H1 (cell line): Measurements from ENCODE around the gene MAP3K15. TPM values are rescaled to one million over a fixed set of nuclear protein-coding genes. Genes with fewer than 3 reads are reported as not detected.

ENCODE experiments used
- NANOG ChIP-seq: IDR thresholded peaks from 2 replicates; pipeline ENCODE4 v1.6.1; 2011; ENCODE audit warnings: low read length, low read depth, mild to moderate bottlenecking, inconsistent platforms; ENCODE audit not compliant: insufficient read depth, poor library complexity, severe bottlenecking
- TBP ChIP-seq: IDR thresholded peaks from 2 replicates; pipeline ENCODE4 v1.6.1; 2011; ENCODE audit warnings: low read depth, low read length, improper control_type of control experiment
- TCF12 ChIP-seq: IDR thresholded peaks from 2 replicates; pipeline ENCODE4 v1.6.1; 2011; ENCODE audit warnings: low read depth, mild to moderate bottlenecking, low read length
- polyA plus RNA-seq, 7 experiments: library from polyadenylated mRNA; depleted of rRNA in 3 of 7; stranded (reverse) in 5 of 7; unstranded in 2 of 7; fragments of >200 nt in 5 of 7; fragments of 200-250 nt in 2 of 7; gene quantifications; 1 replicate in 5 of 7; 2 replicates in 1 of 7; 4 replicates in 1 of 7; pipeline versions ENCODE4 v1.2.1 to v1.2.3, GENCODE V29; 2011 to 2013; ENCODE audit warnings: missing spikeins in 2 of 7, mixed read lengths in 2 of 7
- total RNA-seq: library from RNA; stranded (reverse); fragmentation: NEBNext Ultra II Directional; extraction: Animal tissue kit (Norgen Biotek cat#: 25700); gene quantifications from 2 replicates; pipeline ENCODE4 v1.2.1, GENCODE V29; 2021
- TF ChIP-seq, protein P1 (sequence below): IDR thresholded peaks from 2 replicates; pipeline ENCODE4 v1.6.1; 2012; ENCODE audit warnings: inconsistent platforms

Gene MAP3K15
- total and polyA plus RNA-seq, 2 of the 8 experiments (the other 6 are each of a cell fraction or from before 2014, with no cell fraction given): 1.8 to 2.4 TPM

GRCh38 chrX:19564606-19565005 lies 49.3 kb upstream of the MAP3K15 start (continued):
- TF ChIP-seq TBP (no peak), TCF12 (no peak), NANOG (no peak)
- TF ChIP-seq, protein P1, sequence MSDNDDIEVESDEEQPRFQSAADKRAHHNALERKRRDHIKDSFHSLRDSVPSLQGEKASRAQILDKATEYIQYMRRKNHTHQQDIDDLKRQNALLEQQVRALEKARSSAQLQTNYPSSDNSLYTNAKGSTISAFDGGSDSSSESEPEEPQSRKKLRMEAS: no peak
